Measurements from ENCODE around the gene HEATR3. TPM values are rescaled to one million over a fixed set of nuclear protein-coding genes. Genes with fewer than 3 reads are reported as not detected.

HEATR3 gene
- total and polyA plus RNA-seq, 12 donors, result 5.3 to 35.3 (median 20.1) TPM

DNA sequence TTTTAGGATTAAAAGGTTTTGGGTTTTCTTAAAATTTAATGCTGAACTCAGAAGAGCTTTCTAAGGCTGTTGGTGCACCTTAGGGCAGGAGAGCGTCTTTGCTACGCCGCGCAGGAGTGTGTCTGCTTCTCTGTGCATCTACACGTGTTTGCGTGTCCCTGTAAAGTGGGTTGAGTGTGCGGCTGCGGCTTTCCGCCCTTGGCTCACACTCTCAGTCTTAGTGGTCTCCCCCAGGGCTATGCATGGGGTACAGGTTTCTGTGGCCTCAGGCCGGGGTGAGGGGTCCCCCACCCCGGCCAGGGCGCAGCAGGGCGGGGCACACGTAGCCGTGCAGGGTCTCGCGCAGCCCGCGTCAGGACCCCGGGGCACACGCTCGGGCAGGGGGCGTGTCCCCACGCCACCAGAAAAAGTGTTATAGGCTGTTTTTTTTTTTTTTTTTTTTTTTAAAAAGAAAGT is 86.6 kb downstream of the HEATR3 start:
- H3K36me3 ChIP-seq (replicated peaks in 1 of 2), result no peaks in the 10 kb centered on the region
- peak in 6 of 7 donors; percentile 48 to 79 (median 52) for DNase-seq
- peaks cover 17 to 26% of the 10 kb centered on the region in 2 donors for H3K4me1 ChIP-seq (replicated peaks in 1 of 2)
- 0 to 1% (median 0%) methylated on average over 9 to 24 of the region's 24 CpGs for WGBS, 4 donors
- H3K4me3 ChIP-seq, result peak overlapping the region; percentile 70 to 86 (median 76)
- H3K27ac ChIP-seq, result peak overlapping the region; percentile 85 to 99 (median 97)
- H3K9me3 ChIP-seq (replicated peaks in 1 of 3), result no peaks in the 10 kb centered on the region
- H3K27me3 ChIP-seq, result no peaks in the 10 kb centered on the region
- TF ChIP-seq, protein P1, sequence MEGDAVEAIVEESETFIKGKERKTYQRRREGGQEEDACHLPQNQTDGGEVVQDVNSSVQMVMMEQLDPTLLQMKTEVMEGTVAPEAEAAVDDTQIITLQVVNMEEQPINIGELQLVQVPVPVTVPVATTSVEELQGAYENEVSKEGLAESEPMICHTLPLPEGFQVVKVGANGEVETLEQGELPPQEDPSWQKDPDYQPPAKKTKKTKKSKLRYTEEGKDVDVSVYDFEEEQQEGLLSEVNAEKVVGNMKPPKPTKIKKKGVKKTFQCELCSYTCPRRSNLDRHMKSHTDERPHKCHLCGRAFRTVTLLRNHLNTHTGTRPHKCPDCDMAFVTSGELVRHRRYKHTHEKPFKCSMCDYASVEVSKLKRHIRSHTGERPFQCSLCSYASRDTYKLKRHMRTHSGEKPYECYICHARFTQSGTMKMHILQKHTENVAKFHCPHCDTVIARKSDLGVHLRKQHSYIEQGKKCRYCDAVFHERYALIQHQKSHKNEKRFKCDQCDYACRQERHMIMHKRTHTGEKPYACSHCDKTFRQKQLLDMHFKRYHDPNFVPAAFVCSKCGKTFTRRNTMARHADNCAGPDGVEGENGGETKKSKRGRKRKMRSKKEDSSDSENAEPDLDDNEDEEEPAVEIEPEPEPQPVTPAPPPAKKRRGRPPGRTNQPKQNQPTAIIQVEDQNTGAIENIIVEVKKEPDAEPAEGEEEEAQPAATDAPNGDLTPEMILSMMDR (IDR thresholded peaks at IDR 0.05), result peak in 1 of 6 experiments; percentile 5
- TF ChIP-seq POLR2A (IDR thresholded peaks at IDR 0.05), result no peak
- intact Hi-C loops (cut with DNase I), result loop anchor here in 1 of 2 donors (5.0 kb wide), 1 partner anchor 55 kb away; no protein-coding TSS in a partner anchor

DNA sequence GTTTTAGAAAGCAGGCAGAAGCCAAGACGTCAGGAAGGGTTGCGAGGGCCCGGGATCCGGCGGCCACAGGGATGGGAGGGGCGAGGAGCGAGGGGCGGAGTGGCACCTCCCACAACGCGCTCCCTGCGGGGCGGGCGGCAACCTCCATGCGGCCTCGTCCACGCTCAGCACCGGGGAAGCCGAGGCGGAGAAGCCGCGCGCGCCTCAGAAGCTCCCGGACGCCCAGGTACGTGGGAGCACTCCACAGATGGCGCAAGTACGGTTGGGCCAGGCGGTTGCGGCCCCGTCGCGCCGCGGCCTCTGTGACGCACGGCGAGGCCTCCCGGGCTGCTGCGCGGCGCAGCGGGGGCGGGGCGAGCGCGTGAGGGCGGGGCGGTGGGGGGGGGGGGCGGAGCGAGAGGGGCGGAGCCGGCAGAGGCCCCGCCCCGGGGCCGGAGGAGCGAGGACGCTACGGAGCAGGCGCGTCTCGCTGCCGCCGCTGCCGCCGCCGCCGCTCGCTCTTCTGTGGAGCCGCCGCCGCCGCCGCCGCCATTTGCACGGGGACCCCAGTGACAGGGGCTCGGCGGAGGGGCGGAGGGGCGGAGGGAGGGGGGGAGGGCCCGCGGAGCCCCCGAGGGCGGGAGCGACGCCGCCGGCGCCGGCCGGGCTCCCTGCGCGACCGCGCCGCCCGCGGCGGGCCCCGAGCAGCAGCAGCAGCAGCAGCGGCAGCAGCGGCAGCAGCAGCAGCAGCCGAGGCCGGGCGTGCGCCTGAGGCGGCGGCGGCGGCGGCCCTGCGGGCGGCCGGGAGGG is 87.2 kb downstream of the HEATR3 start, which contains the start of gene TENT4B:
Gene TENT4B (plus strand): TSS at position 500 of the 789 bp plus-strand sequence. CDS start 316 bp downstream, outside the sequence.
- peak; percentile 85 to 91 (median 89) for DNase-seq
- TF ChIP-seq POLR2A (IDR thresholded peaks at IDR 0.05), result peak; percentile 67 to 78
- TF ChIP-seq, protein P1 (IDR thresholded peaks at IDR 0.05), result no peak
- peak within 1 kb of the TSS; percentile 77 to 86 (median 84) for H3K4me3 ChIP-seq
- no peaks in the 10 kb centered on the region for H3K9me3 ChIP-seq (replicated peaks in 1 of 3)
- H3K4me1 ChIP-seq (replicated peaks in 1 of 2), result peaks cover 17 to 29% of the 10 kb centered on the region in 2 donors
- no peaks in the 10 kb centered on the region for H3K27me3 ChIP-seq
- WGBS, 4 donors, result 0% methylated on average over 2 to 104 of the region's 114 CpGs
- H3K36me3 ChIP-seq (replicated peaks in 1 of 2), result no peaks in the 10 kb centered on the region
- peak within 1 kb of the TSS; percentile 85 to 99 (median 97) for H3K27ac ChIP-seq
- intact Hi-C loops (cut with DNase I), result loop anchor here in 1 of 2 donors (5.0 kb wide), 1 partner anchor 54 kb away; no protein-coding TSS in a partner anchor

DNA sequence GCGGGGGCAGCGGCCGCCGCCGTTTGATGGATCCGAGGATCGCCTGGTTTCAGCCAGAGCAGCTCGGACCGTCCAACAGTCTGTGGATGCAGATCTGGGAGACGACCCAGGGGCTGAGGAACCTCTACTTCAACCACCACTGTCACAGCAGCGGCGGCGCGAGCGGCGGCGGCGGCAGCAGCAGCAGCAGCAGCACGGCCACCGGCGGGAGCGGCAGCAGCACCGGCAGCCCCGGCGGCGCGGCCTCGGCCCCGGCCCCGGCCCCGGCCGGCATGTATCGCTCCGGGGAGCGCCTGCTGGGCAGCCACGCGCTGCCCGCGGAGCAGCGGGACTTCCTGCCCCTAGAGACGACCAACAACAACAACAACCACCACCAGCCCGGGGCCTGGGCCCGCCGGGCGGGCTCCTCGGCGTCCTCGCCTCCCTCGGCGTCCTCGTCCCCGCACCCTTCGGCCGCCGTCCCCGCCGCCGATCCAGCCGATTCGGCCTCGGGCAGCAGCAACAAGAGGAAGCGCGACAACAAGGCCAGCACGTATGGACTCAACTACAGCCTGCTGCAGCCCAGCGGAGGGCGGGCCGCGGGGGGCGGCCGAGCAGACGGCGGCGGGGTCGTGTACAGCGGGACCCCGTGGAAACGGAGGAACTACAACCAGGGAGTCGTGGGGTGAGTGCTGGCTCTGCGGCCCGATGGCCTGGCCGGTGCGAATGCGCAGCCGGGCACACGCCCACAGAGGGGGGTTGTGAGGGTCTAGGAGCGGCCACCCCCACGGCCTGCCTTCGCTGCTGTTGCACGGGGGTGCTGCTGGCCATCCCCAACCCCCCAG is 88.0 kb downstream of the HEATR3 start:
- DNase-seq, result peak; percentile 21 to 68 (median 45)
- 0 to 1% (median 0%) methylated on average over 15 to 89 of the region's 89 CpGs for WGBS, 4 donors
- Histone ChIP-seq H3K27me3 (no peaks in the 10 kb centered on the region), H3K27ac (peak overlapping the region; percentile 33 to 99 (median 95)), H3K4me3 (peak overlapping the region; percentile 65 to 84 (median 80)), H3K9me3 (replicated peaks in 1 of 3) (no peaks in the 10 kb centered on the region), H3K4me1 (replicated peaks in 1 of 2) (peaks cover 17 to 36% of the 10 kb centered on the region in 2 donors), H3K36me3 (replicated peaks in 1 of 2) (no peaks in the 10 kb centered on the region)
- intact Hi-C loops (cut with DNase I), result loop anchor here in 1 of 2 donors (5.0 kb wide), 1 partner anchor 53 kb away; no protein-coding TSS in a partner anchor
- TF ChIP-seq, protein P1 (IDR thresholded peaks at IDR 0.05), result no peak
- peak in 1 of 2 donors; percentile 2 for TF ChIP-seq POLR2A (IDR thresholded peaks at IDR 0.05)

All from adrenal gland (tissue), 12 donors.